Kidney tubule cell (primary cell): Measurements from ENCODE around the gene TMCO4.
A peak's percentile ranks its signal among the peaks of the same experiment; 100 is the strongest.
"Not testable (repeated sequence)": the region's sequence is repeated elsewhere in the genome, so short reads cannot be mapped to it uniquely, and the experiment has no call there.

Source experiments
- DNase-seq: peaks from one replicate; pipeline ENCODE4 v3.0.0-alpha.2; 2018; ENCODE audit warnings: low spot score

The TMCO4 gene

DNA sequence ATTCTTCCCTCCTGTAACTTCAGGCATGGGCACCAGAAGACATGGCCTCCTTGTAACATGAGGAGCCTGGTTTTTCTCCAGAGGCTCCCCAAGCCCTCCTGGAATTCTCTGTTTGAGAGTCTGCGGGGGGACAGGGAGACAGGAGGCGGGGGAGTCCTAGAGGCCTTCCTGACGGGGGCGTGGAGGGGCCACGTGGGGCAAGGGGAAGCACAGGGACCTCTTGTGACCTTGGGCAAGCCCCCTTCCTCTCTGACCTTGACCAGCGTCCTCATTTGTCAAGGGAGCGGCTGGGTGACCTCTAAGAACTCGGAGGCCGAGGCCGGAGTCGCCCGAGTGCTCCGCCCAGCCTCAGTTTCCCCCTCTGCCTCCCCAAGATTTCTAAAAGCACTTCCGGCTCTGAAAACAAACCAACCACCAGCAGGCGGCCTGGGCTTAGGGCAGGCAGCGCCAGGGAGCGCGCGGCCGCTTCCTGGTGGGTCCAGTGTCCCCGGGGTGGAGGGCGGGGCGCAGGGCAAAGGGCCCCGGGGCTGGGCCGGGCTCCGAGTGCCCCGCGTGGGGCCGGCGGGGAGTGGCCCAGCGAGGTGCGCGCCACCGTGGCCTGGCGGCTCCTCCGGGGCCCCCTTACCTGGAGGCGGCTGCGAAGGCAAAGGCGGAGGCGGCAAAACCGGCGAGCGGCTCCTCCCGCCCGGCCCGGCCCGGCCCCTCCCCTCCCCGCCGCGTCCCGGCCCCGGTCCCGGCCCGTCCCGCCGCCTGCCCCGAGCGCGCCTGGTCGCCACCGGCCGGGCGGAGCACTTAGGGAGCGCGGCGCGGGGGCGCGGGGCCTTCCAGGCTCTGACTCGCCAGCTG lies at the start of gene TMCO4:
Gene TMCO4 (minus strand): TSS at position 687 of the 846 bp plus-strand sequence. CDS start 19,158 bp downstream, outside the sequence.
- DNase-seq, result peak; percentile 70

DNA sequence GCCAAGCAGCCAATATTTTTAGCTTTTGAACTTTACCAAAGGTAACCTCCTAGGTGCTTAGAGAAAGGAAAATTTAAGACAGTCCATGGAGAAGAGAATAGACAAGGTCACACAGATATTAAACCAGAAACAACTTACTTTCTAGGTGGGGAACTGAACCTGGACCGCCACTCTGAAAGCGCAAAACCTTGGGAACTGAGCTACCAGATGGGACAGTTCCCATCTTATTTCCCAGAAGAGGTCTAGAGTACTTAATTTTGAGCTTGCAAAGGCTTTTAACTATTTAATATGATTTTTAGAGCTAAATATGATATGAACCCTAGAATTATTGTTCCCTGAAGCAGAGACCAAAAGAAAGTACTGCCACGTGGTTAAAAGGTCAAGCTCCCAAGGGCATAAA lies 49.6 kb upstream of the TMCO4 start:
- DNase-seq, result not testable (repeated sequence)

DNA sequence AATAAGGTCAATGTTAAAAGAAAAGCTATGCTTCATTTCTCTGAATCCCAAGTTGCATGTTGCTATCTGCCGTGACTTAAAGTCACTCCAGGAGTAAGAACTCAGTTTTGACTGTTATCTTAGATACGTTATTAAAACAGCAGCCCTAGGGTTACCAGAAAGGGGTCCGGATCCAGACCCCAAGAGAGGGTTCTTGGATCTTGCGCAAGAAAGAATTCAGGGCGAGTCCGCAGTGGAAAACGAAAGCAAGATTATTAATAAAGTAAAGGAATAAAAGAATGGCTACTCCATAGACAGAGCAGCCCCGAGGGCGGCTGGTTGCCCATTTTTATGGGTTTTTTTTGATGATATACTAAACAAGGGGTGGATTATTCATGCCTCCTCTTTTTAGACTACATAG lies 47.6 kb upstream of the TMCO4 start:
- not testable (repeated sequence) for DNase-seq

DNA sequence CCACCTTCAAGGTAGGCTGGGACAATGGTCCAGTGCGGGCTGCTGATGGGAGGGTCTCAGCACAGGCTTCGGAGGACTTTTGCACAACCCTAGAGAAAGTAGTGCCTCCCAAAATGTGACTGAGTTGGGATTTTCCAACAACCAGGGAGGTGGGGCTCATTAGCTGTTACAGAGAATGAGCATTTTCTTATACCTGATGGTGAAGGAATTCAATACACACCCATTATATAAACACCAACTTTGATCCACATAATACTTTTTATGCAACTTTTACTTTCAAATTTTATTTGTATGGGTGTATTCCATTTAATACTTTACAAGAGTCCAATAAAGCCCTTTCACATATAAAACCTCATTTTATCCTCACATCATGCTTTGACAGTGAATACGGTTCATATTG lies 46.6 kb upstream of the TMCO4 start:
- no peak for DNase-seq

DNA sequence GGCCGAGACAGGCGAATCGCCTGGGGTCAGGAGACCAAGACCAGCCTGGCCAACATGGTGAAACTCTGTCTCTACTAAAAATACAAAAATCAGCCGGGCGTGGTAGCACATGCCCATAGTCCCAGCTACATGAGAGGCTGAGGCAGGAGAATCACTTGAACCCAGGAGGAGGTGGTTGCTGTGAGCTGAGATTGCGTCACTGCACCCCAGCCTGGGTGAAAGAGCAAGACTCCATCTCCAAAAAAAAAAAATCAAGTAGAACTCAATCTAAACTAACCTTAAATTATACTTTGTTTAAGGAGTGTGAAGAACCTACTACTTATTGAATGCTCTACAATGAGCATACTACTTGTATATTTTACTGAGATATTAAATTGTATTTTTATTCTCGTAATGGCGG lies 45.8 kb upstream of the TMCO4 start:
- no peak for DNase-seq

DNA sequence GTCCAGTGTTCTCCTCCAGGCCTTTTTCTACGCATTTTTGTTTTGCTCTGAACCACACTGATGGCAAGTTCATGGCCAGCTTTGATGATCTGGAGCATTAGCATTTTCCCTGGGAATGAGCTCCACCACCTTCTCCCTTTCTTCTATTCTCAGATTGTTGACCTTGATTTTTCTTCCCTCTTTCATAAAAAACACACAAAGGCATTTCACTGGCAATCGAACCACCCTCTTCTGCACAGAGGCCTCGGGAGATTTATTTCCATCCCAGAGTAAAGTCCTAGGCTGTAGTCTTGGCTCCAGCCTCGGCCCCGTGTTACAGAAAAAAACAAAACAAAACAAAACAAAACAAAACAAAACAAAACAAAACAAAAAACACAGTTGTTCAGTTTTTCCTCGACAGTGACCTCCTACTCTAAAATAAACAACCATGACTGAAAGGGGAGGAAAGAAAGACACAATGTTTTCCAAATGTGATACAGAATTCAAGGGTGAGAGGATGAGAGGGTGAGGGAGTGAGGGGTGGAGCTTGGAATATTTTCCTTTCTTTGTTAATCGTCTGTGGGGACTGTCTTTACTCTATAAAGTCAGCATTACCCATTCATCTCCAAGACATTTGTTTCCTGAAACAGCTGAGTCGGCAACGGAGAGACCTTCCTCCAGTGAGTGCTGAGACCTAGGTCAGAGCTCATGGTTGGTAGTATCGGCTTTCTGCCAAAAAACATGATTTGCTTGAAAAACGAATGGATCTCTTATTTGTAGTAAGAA lies 45.2 kb upstream of the TMCO4 start:
- DNase-seq, result peak; percentile 29

DNA sequence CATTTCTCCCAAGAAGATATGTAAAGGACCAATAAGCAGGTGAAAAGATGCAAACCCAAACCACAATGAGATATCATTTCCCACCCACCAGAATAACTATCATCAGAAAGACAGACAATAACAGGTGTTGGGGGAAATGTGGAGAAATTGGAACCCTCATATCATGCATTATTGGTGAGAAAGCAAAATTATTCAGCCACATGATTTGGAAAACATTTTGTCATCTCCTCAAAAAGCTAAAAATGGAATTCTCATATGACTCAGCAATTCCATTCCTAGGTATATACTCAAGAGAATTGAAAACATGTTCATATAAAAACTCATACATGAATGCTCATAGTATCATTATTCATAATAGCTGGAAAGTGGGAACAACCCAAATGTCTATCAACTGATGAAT lies 40.5 kb upstream of the TMCO4 start:
- DNase-seq, result no peak

DNA sequence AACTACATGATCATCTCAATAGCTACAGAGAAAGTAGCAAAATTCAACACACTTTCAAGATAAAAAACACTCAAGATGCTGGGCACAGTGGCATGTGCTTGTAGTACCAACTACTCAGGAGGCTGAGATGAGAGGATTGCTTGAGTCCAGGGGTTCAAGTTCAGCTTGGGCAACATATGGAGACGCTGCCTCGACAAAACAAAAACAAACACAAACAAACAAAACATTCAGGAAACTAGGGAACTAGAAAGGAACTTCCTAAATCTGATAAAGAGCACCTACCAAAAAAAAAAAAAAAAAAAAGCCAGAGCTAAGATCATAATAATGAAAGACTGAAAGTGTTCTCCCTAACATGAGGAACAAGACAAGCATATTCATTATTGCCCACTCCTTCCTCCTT lies 38.1 kb upstream of the TMCO4 start:
- DNase-seq, result no peak

DNA sequence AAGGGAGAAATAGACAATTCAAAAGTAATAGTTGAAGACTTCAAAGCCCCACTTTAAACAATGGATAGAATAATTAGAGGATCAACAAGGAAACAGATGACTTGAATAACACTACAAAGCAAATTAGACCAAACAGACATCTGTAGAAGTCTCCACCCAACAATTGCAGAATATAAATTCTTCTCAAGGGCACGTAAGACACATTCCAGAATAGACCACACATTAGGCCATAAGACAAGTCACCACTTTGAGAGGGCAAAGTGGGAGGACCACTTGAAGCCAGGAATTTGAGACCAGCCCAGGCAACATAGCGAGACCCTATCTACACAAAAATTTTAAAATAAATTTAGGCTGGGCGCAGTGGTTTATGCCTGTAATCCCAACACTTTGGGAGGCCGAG lies 35.9 kb upstream of the TMCO4 start:
- DNase-seq, result no peak

DNA sequence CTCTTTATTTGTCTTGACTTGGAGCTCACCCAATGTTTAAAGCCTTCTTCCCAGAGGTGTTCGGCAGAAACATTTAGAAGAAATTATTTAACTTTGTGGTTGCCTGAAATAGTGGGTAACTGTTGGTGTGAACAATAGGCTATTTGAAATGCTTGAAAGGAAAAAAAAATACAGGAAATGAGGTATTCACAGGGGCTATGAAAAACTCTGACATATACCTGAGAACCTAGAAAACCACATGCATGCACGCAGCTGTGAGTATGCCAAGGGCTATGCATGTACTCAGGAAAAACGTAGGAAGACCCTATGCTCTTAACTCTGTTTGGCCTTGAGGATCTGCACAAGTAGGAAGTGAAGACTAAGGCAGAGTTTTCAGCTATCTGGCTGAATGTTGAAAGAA lies 31.7 kb upstream of the TMCO4 start:
- DNase-seq, result no peak

DNA sequence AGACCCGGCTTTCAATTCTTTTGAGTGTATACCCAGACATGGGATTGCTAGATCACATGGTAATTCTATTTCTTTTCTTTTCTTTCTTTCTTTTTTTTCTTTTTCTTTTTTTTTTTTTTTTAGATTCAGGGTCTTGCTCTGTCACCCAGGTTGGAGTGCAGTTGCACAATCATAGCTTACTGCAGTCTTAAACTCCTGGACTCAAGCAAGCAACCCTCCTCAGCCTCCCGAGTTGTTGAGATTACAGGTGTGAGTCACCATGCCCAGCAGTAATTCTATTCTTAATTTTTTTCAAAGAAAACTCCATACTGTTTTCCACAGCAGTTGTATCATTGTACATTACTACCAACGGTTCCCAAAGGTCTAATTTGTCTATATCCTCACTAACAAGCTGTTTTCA lies 28.8 kb upstream of the TMCO4 start:
- no peak for DNase-seq

DNA sequence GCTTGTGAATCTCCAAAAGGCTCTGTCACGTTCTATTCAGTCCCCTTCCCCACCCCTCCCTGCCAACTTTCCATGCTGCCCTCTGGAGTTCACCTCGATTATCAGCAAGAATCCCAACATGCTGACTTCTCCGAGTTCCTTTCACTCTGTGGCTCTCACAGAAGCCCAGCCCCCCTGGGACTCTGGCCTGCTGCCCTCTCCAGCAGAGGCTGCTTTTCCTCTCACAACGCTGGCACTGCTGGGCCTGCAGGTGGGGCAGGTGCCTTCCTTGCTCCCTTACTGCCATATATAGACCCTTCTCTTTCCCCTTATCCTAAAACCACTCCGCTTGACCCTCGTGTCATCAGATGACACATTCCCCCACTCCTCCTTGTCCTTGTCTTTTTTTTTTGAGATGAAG lies 25.6 kb upstream of the TMCO4 start:
- no peak for DNase-seq

DNA sequence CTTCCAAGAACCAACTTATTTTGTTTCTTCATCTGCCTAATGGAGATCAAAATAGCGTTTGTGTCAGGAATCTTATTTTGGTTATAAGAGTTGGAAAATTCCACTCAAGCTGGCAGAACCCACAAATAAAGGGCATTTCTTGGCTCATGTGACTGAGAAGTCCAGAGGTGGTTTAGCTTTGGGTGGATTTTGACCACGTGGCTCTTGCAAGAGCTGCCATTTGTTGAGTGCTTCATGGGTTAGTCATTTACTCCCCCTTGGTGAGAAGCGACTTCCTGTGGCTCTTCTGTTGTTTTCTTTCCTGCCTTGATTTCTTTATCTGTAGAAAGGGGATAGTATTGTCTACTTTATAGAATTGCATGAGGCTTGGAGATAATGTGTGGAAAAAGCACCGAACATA lies 24.8 kb upstream of the TMCO4 start:
- peak; percentile 62 for DNase-seq

DNA sequence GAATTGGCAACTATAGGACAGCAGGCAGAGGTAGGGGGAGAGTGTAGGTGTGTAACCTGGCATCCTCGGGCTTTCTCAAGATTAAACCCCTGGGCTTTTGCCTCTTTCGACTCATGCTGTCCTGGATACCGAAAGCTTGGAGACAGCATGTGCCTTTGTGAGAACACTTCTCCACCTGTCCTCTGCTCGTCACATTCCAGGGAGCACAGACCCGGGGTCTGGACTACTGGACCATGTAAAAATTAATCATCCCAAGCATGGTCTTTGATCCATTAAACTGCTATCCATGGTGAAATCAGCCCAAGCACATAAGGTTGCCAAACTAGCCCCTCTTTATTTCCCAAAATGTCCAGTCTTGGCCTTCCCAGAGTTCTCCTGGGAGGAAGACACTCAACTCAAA lies 24.3 kb upstream of the TMCO4 start:
- peak; percentile 47 for DNase-seq

DNA sequence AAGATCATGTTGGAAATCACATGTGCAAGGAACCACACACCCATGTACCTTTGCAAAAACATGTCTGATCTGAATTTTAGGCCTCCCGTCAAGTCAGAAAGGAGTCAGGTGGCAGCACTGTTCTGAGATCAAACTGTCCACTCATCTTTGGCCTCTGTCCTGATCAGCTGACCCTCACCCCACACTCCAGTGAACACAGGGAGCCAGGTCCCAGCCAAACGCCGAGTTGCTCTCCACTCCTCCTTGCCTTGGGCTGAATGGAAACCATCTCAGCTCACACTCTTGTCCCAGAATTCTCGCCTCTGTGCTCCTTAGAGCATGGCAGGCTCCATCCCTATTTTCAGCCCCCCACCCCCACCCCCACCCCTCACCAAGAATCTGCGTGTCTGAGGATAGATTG lies 20.0 kb upstream of the TMCO4 start:
- peak; percentile 19 for DNase-seq

DNA sequence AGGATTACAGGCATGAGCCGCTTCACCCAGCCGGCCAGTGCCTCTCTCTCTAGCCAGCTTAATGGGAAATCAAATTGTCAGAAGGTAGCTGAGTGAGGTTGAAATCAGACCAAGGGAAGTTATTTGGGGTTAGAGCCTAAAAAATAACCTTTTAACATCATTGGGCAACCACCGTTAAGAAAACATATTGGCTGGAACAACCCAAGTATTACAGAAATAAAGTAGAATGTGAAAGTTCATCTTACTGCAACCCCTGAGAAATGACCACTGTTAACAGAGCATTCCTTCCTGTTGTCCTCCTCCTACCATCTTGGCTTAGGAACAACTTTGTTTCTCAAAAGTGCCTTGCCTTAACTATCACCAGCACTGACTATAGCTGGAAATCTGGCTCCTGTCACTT lies 18.6 kb upstream of the TMCO4 start:
- no peak for DNase-seq

DNA sequence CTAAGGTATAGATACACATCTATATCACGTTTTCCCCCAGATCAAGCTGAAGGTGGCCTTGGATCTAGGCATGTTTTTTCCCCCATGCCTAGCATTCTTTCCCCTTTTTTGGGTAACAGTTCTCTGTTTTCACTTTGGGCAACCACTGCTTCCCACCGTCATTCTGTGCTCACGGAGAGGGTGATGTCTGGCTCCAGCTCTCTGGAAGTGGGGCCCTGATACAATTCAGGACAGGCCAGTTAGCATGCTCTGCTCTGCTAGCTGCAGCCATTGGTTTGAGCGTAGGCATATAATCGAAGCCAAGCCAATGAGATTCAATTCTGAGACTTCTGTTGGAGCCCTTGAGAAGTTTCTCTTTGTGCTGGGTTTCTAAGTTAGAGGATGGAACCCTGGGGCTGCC lies 17.4 kb upstream of the TMCO4 start:
- DNase-seq, result no peak

DNA sequence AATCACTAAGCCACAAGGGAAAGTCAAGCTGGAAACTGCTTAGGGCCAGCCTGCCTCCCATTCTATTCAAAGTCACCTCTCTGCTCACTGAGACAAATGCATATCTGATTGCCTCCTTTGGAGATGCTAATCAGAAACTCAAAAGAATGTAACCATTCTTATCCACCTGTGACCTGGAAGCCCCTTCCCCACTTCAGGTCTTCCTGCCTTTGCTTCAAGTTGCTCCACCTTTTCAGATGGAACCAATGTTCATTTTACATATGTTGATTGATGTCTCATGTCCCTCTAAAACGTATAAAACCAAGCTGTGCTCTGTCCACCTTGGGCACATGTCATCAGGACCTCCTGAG lies 17.0 kb upstream of the TMCO4 start:
- not testable (repeated sequence) for DNase-seq

DNA sequence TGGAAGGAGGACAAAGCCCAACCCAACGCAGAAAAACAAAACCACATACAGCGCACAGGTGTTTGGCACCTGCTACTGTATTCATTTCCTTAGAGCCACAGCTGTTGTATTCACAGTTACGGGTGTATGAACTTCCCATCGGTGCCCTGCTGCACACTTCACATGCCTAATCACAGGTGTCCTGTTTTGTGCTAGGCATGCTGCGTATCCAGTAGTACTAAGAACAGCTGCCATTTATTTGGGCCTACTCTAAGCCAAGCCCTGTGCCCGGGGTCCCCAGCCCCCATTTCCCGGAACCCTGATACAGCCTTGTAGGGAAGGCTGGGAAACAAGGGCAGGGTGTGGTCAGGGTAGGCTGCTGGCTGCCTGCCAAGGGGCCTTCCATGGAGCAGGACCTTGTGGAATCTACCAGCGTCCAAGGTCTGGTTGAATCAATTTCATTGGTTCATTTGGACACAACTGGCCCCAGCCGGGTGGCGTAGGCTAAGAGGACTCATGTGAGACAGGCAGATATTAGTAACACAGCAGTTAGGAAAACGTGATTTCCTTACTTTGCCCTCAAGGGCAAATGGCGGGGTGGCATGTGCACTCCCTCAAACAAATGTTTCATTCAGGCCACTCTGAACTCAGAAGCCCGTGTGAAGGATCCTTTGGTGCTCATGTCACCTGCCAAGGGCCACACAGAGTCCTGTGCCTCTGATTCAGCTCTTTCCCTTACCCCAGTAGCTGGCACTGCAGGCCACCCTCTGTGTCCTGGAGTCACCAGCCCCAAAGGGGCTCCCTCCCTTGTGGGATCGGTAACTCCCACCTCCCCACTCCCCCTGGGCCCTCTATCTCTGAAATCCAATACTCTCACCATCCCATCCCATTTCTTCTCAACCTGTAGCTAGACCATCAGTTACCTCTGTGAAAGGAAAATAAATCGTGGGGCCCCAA lies 16.4 kb upstream of the TMCO4 start:
- peak; percentile 34 for DNase-seq

DNA sequence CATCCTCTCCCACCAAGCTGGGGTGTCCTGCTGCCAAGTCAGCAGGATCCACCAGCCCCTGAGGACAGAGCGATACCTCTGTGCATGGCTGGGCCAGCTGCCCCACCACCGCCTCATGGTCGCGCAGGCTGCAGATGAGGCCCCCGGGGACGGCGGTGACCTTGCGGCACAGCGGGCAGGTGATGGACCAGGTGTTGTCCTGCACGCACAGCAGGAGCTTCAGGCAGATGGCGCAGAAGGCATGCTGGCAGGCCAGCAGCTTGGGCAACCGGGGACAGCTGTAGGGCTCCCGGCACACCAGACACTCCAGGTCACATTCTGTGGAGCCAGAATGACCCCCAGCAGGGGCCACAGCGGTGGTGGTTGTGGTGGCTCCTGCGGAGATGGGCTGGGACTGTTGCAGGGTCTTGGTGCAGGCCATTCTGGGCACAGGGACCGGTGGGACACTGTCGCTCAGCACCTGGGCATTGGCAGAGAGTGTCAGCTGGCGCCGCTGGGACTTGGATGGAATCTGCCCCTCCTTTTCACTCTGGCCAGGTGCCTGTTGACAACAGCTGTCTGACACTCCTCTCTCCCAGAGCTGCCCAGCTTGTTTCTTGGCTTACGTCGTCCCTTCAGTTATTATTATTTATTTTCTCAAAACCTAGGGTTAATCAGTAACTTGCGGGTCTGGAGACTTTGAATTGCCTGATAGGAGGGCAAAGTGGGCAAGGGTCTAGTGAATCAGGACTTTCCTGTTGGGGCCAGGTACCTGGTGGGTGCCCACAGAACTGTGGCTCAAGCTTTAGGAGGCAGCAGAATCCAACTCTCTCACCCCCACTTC lies 15.2 kb upstream of the TMCO4 start, which contains the start of gene RNF186:
Gene RNF186 (minus strand): TSS at position 603 of the 823 bp plus-strand sequence. CDS start 182 bp downstream, at position 421.
- peak; percentile 76 for DNase-seq

DNA sequence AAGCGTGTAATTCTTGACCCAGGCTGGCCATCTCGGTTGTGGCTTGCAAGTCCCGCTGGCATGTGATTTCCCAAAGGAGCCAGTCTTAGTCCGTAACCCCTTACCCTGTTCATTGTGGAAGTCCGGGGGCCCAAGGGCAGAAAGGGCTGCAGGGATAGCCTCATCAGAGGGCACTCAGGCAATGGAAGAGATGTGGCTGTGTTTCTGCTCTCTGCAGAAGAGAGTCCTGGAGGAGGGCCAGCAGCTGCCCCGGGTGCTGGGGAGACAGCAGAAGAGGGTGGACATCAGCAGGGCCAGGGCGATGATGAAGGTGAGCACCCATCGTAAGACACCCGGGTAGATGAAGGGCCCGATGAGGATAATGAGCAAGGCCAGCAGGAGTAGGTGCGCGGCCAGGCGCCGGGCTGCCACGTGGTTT lies 14.5 kb upstream of the TMCO4 start:
- DNase-seq, result no peak

DNA sequence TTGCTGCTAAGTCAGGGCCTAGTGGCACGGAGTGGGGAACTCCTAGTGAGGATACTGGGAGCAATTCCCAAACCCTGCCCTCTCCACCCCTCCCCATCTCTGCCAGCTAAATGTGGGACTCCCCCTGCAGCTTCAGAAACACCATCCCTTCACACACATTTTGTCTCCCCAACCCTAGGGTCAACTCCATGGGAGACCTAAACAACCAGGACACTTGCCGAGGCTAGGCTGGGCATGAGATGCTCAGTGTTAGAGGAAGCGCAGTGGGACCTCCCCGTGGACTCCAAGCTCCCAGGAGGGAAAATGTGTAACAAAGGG lies 13.9 kb upstream of the TMCO4 start:
- no peak for DNase-seq
